ENCODE measurements around the gene NEGR1.
"Not testable (repeated sequence)": the region's sequence is repeated elsewhere in the genome, so short reads cannot be mapped to it uniquely, and the experiment has no call there.

Gene NEGR1

DNA sequence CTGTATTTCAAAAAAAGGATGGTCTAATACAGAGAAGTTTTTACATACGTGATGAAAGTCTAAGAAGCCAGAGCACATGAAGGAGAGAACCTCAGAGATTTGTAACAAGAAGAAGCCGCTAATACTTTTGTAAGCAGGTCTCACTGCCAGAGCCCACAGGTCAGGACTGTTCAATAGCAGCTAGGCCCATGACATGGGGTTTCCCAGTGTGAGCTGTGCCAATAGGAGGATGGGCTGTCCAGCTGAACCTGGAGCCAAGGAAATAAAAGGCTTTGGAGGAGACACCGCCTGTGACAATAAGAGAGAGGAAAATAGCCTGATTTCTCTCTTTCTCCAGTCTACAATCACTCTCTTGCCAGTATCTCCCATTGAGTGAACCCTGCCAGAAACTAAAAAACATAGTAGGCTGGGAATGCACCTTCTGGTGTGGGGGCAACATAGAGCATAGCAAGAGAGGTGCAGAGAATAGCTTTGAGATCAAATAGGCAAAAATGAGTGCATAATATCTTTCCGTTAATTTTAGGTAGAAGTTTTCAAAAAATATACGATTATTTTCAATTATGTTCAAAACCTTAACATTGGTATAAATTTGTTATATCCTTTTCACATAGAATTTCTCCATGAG is 360.3 kb downstream of the NEGR1 start:
- no peak for DNase-seq

DNA sequence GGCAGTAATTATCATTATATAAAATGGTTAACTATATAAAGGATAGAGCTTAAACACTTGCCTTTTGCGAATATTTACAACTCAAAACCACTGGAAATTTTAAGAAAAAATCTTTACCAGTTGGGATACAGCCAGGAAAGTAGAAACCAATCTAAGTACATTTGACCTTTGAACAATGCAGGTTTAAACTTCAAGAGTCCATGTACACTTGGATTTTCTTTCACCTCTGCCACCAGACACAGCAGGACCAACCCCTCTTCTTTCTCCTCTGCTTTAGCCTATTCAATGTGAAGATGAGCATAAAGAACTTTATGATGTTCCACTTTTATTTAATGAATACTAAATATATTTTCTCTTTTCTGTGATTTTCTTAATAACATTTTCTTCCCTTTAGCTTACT is 361.1 kb downstream of the NEGR1 start:
- DNase-seq = no peak

GRCh38 chr1:71920556-71920955 is 361.8 kb downstream of the NEGR1 start:
- DNase-seq = no peak

DNA sequence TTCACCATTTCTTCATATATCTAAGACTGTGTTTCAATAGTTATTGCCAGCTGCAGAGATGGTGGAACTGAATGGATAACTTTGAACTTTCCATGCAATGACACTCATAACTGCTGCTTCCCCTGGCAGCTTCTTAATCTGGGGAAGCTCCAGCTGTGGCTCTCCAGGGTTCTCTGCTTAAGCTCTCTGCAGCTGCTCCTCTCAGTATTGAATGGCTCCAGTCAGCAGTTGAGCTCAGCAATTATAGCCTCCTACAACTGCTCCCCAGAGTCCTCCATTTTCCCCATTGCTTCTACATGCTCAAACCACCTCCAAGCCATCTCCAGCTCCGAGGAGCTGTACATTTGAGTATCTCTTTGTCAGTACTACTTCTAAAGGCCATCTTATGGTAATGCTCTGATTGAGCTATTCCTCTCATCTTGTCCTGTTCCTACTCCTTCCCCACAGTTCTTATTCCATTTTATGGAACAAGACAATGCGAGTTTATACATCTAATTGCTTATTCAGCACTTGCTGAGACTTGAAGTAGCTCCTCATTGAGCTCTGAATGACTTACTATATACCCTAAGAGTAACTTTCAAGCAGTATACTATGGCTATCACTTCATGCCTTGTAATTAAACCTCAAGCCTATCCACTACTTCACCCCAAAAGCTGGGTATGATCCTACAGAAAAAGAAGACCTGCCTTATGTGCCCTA is 362.4 kb downstream of the NEGR1 start:
- no peak for DNase-seq

- DNase-seq = no peak
Observed at GRCh38 chr1:71918630-71919029, 363.7 kb downstream of the NEGR1 start.

- no peak for DNase-seq
Observed at GRCh38 chr1:71916894-71917293, 365.4 kb downstream of the NEGR1 start.

GRCh38 chr1:71914626-71915025 is 367.7 kb downstream of the NEGR1 start:
- no peak for DNase-seq

- no peak for DNase-seq
Observed at GRCh38 chr1:71908871-71909390, 373.4 kb downstream of the NEGR1 start.

DNA sequence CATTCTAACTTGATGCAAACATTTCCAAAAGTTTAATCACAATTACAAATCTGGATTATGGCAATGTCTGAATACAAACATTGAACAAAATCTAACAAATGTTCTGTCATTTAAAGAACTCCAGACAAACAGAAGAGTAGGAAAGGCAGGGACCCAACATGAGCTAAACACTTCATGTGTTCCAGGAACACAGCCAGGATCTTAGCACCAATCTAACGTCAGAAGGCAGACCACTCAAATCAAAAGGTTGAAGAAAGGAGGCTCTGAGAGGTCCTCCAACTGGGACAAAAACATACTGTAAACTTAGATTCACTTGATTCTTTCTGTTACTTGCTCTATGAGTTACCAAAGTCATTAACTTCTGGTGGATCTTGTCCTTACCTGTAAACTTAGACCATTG is 374.0 kb downstream of the NEGR1 start:
- no peak for DNase-seq

GRCh38 chr1:71899881-71900280 is 382.5 kb downstream of the NEGR1 start:
- DNase-seq = no peak

DNA sequence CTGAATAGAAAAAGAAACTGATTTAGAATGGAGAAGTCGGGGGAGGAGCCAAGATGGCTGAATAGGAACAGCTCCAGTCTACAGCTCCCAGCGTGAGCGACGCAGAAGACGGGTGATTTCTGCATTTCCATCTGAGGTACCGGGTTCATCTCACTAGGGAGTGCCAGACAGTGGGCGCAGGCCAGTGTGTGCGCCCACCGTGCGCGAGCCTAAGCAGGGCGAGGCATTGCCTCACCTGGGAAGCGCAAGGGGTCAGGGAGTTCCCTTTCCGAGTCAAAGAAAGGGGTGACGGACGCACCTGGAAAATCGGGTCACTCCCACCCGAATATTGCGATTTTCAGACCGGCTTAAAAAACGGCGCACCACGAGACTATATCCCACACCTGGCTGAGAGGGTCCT is 394.2 kb downstream of the NEGR1 start:
- not testable (repeated sequence) for DNase-seq

GRCh38 chr1:71885171-71885570 is 397.2 kb downstream of the NEGR1 start:
- no peak for DNase-seq

- no peak for DNase-seq
Observed at GRCh38 chr1:71882637-71883036, 399.7 kb downstream of the NEGR1 start.

DNA sequence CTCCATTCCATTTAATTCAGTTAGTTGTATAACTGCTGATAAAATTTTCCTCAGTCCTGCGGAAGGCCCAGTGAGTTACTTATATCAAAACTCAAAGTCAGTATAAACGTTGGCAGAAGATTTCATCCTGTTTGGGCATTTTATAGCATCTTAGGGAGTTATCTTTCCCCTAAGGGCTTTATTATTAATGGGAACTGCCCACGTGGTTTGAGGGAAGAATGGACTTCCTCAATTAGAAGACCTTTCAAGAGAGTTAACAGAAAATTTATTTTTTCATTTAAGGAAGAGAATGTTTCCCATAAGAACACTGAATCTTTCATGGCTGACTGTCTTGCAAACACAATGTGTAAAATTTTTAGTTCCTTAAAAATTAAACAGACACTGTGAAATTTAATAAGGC is 400.1 kb downstream of the NEGR1 start:
- DNase-seq = no peak

- DNase-seq = no peak
Observed at GRCh38 chr1:71881611-71882010, 400.7 kb downstream of the NEGR1 start.

GRCh38 chr1:71869326-71869725 is 413.0 kb downstream of the NEGR1 start:
- no peak for DNase-seq

GRCh38 chr1:71862756-71863155 is 419.6 kb downstream of the NEGR1 start:
- DNase-seq = no peak

DNA sequence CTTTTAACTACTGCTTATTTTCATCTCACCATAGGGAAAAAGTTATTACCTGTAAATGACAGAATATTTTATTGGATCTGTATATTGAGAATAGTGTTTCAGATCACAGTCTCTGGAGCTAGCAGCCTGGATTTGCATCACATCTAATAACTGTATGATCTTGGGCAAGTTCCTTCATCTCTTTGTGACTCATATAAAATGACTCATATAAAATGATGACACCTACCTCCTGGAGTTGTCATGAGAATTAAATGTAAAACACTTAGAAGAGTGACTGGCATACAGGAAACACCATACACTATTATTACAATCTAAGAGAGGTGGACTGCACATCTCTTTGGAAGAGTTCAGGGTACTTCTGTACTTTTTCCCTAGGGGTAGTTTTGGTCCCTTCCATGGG is 421.3 kb downstream of the NEGR1 start:
- DNase-seq = no peak

- DNase-seq = no peak
Observed at GRCh38 chr1:71859806-71860205, 422.5 kb downstream of the NEGR1 start.

- DNase-seq = no peak
Observed at GRCh38 chr1:71857862-71858261, 424.5 kb downstream of the NEGR1 start.

GRCh38 chr1:71853360-71853759 is 429.0 kb downstream of the NEGR1 start:
- DNase-seq = no peak

GRCh38 chr1:71850936-71851335 is 431.4 kb downstream of the NEGR1 start:
- no peak for DNase-seq

GRCh38 chr1:71850515-71850914 is 431.8 kb downstream of the NEGR1 start:
- DNase-seq = no peak

- DNase-seq = no peak
Observed at GRCh38 chr1:71843012-71843411, 439.3 kb downstream of the NEGR1 start.

DNA sequence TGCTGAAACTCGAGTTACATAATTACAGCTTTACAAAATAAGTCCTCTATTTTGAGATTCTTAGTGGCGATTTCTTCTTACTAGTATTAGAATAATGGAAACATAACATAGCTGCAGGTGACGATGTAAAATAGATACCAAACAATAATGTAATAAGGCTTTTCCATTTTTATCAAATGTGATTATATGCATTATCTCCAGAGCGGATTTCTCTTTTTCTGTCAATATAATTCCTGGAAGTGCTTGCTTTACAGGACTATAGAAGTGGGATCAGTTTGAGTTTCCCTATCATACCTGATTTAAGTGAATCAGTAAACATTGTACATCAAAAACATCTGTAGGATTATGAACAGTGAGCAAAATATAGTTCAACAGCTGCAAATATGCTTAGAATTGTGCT is 442.5 kb downstream of the NEGR1 start:
- no peak for DNase-seq

All from effector CD4-positive, alpha-beta T cell (primary cell).